Activated CD4-positive, alpha-beta T cell treated with anti-CD3 and anti-CD28 coated beads, Interleukin-2, Interleukin-4, amounts not matched to agents 100 ng/mL and 50 ng/mL, durations not matched to agents 16 hours and 8 hours (primary cell): ENCODE results near the gene CLEC2D.
"Not testable (repeated sequence)": the region's sequence is repeated elsewhere in the genome, so short reads cannot be mapped to it uniquely, and the experiment has no call there.

Source experiments
- DNase-seq: peaks from one replicate; pipeline ENCODE4 v3.0.0-alpha.2; 2020; ENCODE audit warnings: low spot score

The CLEC2D gene

DNA sequence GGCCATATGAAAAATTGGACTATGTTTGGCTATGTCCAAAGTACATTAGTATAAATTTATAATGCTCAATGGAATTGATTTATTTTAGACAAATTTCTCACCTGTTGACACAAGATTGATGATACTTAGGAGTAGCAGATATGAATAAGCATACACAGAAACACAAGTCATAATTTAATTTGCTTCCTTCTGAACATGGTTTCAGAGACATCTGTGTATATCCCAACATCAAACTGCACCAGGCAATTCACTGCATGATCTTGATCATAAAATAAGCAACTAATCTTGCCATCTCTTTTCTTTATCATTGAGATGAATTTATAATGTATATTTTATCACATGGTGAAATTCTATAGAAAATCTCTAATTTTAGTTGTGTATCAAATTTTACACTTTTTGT is 59.6 kb downstream of the CLEC2D start:
- no peak for DNase-seq

- no peak for DNase-seq
These were observed 60.5 kb downstream of the CLEC2D start for GRCh38 chr12:9730011-9730410.

- no peak for DNase-seq
These were observed 61.1 kb downstream of the CLEC2D start for GRCh38 chr12:9730591-9730990.

GRCh38 chr12:9731393-9731792 is 61.9 kb downstream of the CLEC2D start:
- no peak for DNase-seq

- DNase-seq = no peak
These were observed 62.3 kb downstream of the CLEC2D start for GRCh38 chr12:9731797-9732196.

DNA sequence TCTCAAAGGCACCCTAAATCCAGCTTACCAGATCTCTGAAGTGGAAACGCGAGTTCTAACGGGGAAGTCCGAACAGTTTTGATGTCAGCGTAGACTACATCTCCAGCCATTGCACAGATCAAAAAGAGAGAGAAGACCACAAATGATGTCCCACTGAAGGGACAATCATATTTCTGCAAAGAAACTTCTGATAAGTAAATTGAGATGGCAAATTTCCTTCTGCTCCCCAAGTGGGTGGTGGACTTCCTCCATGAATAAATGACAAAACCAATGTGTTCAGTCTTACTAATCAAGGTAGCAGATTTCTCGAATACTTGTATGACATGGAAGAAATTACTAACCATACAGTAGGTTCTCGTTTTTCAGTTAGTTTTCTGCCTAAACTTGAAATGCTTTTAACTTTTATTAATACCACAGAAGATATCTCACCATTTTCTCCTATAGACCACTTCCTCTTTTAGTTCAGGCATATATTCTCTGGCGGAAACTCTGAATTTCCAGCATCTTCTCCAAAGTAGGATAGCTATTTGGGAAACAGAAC is 63.5 kb downstream of the CLEC2D start, which contains the start of gene CLECL1:
TSS of gene CLECL1 (minus strand) at position 177 of the 541 bp plus-strand sequence.
- DNase-seq = peak; percentile 71

DNA sequence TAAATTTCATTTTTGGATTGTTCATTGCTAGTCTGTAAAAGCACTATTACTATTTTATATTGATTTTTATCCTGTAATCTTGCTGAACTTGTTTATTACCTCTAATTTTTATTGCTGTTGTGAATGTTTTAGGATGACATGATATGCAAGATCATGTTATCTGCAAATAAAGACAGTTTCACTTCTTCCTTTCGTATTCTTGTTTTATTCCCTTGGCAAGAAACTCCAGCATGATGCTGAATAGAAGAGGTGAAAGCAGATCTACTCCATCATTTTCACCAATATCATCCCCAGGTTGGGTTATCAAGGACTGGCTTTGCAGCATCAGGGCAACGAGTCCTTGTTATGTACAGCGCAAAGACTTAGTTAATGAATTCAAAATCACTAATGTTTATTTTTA is 66.1 kb downstream of the CLEC2D start:
- no peak for DNase-seq

- DNase-seq = peak; percentile 44
These were observed 67.6 kb downstream of the CLEC2D start for GRCh38 chr12:9736936-9737705.

- not testable (repeated sequence) for DNase-seq
These were observed 69.4 kb downstream of the CLEC2D start for GRCh38 chr12:9738905-9739304.

DNA sequence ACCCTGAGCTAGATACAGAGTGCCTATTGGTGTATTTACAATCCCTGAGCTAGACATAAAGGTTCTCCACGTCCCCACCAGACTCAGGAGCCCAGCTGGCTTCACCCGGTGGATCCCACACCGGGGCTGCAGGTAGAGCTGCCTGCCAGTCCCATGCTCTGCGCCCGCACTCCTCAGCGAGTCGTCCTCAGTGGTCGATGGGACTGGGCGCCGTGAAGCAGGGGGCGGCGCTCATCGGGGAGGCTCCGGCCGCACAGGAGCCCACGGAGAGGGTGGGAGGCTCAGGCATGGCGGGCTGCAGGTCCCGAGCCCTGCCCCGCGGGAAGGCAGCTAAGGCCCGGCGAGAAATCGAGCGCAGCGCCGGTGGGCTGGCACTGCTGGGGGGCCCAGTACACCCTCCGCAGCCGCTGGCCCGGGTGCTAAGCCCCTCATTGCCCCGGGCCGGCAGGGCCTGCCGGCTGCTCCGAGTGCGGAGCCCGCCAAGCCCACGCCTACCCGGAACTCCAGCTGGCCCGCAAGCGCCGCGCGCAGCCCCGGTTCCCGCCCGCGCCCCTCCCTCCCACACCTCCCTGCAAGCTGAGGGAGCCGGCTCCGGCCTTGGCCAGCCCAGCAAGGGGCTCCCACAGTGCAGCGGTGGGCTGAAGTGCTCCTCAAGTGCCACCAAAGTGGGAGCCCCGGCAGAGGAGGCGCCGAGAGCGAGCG is 70.0 kb downstream of the CLEC2D start:
- not testable (repeated sequence) for DNase-seq

GRCh38 chr12:9740106-9740750 is 70.7 kb downstream of the CLEC2D start:
- DNase-seq = no peak

GRCh38 chr12:9741726-9742125 is 72.2 kb downstream of the CLEC2D start:
- DNase-seq = peak; percentile 91

- no peak for DNase-seq
These were observed 73.1 kb downstream of the CLEC2D start for GRCh38 chr12:9742661-9743060.

- DNase-seq = no peak
These were observed 75.7 kb downstream of the CLEC2D start for GRCh38 chr12:9745199-9745598.
